Measurements from ENCODE around the gene SERPINH1.

- TF ChIP-seq, protein P1, sequence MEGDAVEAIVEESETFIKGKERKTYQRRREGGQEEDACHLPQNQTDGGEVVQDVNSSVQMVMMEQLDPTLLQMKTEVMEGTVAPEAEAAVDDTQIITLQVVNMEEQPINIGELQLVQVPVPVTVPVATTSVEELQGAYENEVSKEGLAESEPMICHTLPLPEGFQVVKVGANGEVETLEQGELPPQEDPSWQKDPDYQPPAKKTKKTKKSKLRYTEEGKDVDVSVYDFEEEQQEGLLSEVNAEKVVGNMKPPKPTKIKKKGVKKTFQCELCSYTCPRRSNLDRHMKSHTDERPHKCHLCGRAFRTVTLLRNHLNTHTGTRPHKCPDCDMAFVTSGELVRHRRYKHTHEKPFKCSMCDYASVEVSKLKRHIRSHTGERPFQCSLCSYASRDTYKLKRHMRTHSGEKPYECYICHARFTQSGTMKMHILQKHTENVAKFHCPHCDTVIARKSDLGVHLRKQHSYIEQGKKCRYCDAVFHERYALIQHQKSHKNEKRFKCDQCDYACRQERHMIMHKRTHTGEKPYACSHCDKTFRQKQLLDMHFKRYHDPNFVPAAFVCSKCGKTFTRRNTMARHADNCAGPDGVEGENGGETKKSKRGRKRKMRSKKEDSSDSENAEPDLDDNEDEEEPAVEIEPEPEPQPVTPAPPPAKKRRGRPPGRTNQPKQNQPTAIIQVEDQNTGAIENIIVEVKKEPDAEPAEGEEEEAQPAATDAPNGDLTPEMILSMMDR (IDR thresholded peaks at IDR 0.05) = no peak
- no peak for TF ChIP-seq POLR2AphosphoS5 (IDR thresholded peaks at IDR 0.05)
- TF ChIP-seq POLR2A (IDR thresholded peaks at IDR 0.05) = no peak
- TF ChIP-seq EP300 (IDR thresholded peaks at IDR 0.05) = no peak
Measured at GRCh38 chr11:75561426-75562047, 516 bp upstream of the SERPINH1 start.

Data from stomach (tissue), 4 donors.